Stimulated activated CD4-positive, alpha-beta T cell treated with anti-CD3 and anti-CD28 coated beads, TNF-alpha, amount 100 ng/mL, for 1 hour (primary cell): ENCODE results near the gene TNFSF11.
A peak's percentile ranks its signal among the peaks of the same experiment; 100 is the strongest.

Experiments used
- DNase-seq, 3 donors: peaks; one replicate each; pipeline ENCODE4 v3.0.0-alpha.2; 2020; ENCODE audit warnings: low read depth in 3 of 3, low spot score in 1 of 3

Gene TNFSF11, protein sequence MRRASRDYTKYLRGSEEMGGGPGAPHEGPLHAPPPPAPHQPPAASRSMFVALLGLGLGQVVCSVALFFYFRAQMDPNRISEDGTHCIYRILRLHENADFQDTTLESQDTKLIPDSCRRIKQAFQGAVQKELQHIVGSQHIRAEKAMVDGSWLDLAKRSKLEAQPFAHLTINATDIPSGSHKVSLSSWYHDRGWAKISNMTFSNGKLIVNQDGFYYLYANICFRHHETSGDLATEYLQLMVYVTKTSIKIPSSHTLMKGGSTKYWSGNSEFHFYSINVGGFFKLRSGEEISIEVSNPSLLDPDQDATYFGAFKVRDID

DNA sequence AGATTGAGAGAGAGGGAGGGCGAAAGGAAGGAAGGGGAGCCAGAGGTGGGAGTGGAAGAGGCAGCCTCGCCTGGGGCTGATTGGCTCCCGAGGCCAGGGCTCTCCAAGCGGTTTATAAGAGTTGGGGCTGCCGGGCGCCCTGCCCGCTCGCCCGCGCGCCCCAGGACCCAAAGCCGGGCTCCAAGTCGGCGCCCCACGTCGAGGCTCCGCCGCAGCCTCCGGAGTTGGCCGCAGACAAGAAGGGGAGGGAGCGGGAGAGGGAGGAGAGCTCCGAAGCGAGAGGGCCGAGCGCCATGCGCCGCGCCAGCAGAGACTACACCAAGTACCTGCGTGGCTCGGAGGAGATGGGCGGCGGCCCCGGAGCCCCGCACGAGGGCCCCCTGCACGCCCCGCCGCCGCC lies at the start of gene TNFSF11:
TNFSF11 (plus strand) TSS at position 142 of the 400 bp plus-strand sequence; CDS start at position 294, 152 bp downstream.
- DNase-seq, result peak in 1 of 3 donors; percentile 11

GRCh38 chr13:42524487-42525034 lies 49.4 kb upstream of the TNFSF11 start:
- DNase-seq, result no peak

DNA sequence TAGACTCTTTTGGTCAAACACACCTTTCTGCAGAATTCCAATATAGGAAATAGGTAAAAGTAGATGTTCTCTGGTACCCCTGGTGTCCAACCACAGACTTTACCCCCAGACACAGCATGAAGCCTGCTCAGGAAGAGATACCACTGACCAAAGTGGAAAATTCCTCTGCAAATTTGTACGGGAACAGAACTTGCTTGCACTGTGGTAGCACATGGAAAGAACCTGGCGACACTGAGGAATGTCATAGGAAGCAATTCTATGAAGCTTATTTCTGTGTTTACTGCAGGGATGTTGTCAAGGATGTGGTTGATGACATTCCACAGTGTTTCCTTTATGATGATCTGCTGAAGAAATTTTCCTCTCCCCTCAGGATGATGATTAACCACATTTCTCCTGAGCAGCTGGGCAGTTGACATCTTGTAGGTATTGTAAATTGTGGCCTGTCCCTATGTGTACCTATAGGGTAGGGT lies 48.9 kb upstream of the TNFSF11 start:
- DNase-seq, result no peak

DNA sequence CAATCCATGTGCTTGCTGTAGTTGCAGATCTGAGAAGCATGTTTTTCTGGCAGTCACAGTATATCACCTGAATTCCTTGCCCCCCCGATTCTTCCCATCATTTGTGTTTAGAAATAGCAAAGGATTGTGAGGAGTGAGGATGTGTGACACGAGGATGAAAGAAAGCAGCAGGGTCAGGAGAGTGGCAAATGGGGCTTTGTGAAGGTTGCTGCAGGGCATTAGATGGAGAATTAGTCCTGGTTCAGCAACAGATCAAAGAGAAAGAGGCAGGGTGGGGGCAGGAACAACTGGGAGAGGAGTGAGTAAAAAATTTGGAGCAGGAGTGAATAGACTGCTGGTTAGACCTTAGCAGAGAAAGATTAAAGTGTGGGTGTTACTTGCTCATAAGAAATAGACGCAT lies 47.7 kb upstream of the TNFSF11 start:
- no peak for DNase-seq

DNA sequence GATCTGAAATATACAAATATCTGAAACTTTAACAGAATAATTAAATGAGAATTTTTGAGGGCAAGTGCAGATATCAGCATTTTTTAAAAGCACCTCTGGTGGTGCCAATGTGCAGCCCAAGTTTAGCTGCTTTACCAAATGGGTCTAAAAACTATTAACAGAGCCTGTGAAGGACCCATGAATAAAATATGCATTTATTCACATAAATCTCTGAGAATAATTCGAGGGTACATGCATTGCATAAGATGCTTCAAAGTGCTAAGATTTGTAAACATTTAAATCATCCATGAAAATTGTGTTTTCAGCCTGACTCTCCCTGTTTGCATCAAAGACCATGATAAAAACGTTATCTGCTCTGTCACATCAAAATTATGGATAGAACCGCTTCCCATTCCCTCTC lies 47.1 kb upstream of the TNFSF11 start:
- no peak for DNase-seq

DNA sequence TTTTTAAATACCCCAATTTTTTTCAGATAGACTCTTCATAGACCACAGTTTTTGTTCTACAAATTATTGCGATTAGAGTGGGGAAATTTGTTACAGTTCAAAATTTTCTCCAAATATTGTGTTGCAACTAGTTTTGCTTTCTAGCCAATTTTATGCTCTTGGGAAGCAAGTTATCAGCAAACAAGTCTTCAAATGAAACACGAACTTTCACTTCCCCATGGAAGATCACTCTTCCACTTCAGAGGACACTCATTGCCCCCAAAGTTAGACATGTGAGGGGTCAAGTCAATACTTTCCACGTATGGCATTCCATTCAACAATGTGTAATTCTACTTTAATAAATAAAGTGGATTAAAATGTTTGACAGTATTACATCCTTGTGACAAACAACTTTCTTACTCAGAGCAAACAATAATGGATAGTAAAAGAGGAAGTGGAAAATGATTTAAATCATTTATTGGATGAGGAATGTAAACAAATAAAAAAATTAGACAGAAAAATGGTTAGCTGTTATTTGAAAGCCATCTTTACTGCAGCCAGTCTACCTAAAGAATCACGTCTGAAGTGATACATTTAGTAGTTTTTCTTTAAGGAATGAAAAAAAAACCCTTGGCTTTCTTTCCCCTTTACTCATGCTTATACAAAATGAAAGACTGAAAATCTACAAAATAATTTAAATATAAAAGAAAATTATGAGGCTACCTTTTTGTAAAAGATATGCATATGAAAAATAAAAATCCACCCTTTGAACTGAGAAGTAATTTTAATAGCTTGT lies 41.2 kb upstream of the TNFSF11 start:
- DNase-seq, result no peak

GRCh38 chr13:42533336-42533591 lies 40.7 kb upstream of the TNFSF11 start:
- DNase-seq, result no peak

- DNase-seq, result no peak
Measured at GRCh38 chr13:42534785-42535184, 39.2 kb upstream of the TNFSF11 start.

- DNase-seq, result no peak
Measured at GRCh38 chr13:42538996-42539395, 35.0 kb upstream of the TNFSF11 start.

DNA sequence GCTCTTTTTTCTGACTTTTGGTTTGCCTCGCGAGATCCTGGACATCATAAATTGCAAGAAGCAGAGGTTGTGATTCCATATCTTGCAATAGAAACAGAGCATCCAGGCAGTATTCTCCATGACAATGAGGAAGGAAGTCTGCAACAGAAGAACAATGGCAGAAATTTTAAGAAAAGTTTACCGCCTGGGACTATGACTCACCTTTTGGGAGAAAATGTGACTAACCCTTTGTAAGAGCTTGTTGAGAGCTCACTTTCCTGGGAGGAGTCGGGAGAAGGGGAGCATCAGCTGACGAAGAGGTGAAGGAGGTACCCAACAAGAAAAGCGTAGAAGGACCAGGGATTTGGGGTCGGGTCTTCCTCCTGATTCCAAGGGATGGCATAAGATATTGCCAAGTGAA lies 34.3 kb upstream of the TNFSF11 start:
- DNase-seq, result no peak

DNA sequence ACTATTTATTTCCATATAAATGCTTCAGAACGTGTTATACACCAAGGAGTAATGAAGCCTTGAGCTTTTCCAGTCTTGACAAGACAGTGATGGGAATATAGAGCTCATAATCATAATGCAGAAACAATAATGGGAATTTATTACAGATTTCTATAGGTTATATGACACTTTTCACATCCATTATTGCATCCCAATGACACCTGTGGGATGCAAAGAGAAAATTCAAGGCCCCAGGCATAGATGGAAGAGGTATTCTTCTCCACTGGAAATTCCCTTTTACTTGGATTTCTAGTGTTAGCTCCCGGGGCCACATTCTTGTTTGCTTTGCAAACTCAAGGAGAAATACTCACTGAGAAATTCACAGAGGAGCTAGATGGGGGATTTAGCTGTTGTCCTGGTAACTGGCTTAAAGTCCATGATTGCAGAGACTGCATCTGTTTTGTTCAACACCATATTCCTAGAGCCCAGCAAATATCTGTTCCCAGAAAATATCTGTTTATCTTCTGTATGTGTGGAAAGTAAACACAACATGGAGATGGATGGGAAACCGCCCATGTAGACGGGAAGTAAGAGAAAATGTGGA lies 30.6 kb upstream of the TNFSF11 start:
- no peak for DNase-seq

DNA sequence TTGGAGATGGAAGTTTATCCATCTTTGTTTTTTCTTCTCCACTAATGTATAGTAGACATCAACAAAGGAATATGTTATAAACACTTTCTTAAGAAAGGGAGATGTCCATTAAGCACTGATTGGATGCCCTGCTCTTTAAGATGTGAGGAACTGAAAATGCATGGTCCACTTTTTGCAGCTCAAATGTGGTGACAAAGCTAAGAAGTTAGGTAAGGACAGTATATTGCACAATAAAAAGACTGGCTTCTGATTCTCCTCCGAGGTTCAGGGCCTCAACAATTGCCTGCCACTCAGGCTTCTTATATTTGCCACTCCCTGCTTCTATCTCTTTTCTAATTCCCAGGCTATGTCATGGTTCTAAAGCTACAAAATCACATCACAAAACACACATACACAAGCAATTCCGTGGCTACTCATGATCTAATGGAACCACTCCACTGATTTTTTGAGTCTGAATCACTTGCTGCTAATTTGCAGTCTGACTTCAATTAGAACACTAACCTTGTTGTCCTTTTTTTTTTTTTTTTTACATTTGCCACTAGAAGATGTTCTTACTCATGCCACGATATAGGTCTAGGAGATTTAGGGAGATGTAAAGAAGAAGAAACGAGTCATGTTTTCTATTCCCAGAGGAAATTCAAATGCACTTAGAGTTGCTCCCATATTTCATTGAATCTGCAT lies 29.6 kb upstream of the TNFSF11 start:
- DNase-seq, result no peak

DNA sequence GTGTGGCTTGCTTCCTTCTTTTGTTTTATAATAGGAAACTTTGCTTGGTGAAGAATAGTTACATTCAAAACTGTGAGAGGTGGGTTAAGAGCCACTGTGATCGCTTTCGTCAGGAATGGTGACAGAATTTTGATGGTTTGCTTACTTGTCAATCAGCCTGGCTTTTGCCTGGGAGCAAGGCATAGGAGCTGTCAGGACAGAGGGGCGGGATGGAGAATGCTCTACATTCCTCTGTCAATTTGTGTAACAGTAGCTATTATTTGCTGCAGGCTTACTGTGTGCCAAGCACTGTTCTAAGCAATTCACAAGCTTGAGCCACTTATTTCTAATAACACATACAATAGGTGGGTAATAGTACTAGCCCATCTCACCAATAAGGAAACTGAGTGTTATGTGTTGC lies 28.1 kb upstream of the TNFSF11 start:
- DNase-seq, result no peak

- no peak for DNase-seq
Measured at GRCh38 chr13:42547612-42548011, 26.3 kb upstream of the TNFSF11 start.

- no peak for DNase-seq
Measured at GRCh38 chr13:42548731-42549551, 25.0 kb upstream of the TNFSF11 start.

GRCh38 chr13:42549552-42549936 lies 24.4 kb upstream of the TNFSF11 start:
- DNase-seq, result no peak

DNA sequence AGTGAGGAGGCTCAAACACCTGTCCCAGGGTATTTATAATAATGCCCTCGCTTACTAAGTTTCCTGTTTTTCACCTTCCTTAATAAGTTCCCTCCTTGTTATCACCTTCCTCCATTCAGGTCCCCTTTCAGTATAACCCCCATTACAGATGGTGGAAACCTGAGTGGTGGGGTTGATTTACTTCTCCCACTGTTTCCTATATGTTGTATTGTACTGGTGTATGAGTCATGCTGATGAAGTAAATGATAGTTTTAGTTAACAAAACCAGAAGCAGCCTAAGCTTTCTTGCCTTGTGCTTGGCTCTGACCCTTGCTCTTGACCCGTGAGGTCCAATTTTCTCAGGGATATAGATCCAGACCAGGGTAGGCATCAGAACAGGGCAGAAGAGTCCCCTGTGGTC lies 22.3 kb upstream of the TNFSF11 start:
- DNase-seq, result no peak

DNA sequence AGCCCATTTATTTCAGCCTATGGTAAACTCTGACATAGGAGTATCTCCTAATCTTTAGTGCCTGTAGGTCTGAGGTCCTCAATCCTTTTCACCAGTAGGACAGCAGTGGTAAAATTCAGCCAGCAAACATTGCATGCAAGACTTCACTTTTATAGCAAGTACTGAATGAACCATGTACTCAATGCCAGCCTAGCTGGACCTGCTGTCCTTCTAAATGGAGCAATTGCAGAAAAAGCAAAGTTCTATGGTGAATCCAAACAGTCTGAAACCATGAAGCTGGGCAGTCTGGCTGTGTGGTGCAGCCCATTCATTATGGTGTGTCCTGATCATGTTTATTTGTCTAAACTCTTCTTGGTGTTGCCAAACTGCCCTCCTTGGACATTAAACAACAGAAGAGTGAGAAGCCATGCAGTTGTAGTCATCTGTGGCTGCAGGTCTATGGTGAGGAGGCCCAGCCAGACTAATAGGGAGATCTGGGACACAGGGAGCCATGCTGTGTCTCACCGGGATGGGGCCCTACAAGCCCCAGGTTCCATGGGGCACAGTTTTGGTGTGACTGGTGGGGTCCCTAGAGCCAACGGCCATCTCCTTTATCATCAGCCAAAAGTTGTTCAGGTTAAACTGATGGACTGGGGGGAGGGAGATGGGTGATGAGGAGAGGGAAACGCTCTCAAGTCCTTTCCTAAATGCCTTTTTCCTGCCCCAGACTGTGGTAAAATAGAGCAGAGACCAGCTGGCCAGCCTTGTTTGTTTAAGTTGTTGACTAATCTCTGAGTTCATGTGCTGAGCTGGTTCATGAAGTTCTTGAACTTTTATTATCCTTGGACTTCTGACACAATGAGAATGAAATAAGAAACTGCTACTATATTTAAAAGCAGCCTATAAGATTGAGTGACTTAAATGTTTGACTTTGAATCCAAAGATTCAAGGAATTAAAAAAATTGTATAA lies 20.6 kb upstream of the TNFSF11 start:
- no peak for DNase-seq

DNA sequence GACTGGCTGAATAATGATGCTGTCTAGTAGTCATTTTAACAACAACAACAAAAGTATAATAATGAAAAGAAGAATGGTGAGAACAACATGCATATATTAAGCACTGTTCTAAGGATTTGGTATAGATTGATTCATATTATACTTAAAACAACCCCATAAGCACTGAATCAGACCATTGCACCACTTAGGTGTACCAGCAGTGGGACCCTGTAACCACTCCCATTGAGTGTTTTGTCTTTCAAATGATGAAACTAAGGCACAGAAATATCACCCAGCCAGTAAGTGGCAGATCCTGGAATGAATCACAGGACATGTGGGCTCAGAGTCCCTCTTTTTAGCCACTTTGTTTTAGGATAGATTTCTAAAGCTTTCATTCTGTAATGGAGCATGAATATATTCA lies 14.9 kb upstream of the TNFSF11 start:
- DNase-seq, result no peak
